SK-N-SH treated with all-trans-retinoic acid at 6 μM for 48 hours (cell line): ENCODE measurements around the gene SH3TC1.

ENCODE experiments used
- ATAC-seq: fragments of 200-7000 bp; cut with Tn5 transposase; 3 replicates; pipeline ENCODE4 v1.9.1; 2020; ENCODE audit warnings: mild to moderate bottlenecking, moderate library complexity
- ARNTL ChIP-seq: fragments of 450-650 bp; formaldehyde crosslinking; IDR thresholded peaks from 2 replicates; pipeline ENCODE4 v1.5.0; 2020; ENCODE audit warnings: low read depth, mild to moderate bottlenecking, moderate library complexity, borderline replicate concordance
- BACH2 ChIP-seq: fragments of 250-450 bp; sonication (Bioruptor Pico); IDR thresholded peaks from 2 replicates; pipeline ENCODE4 v1.9.0; 2021; ENCODE audit warnings: mild to moderate bottlenecking, borderline replicate concordance
- CREB5 ChIP-seq: fragments of 250-450 bp; sonication (Bioruptor Pico); IDR thresholded peaks from 2 replicates; pipeline ENCODE4 v1.5.1; 2020; ENCODE audit warnings: low read depth, mild to moderate bottlenecking, moderate library complexity
- CSDC2 ChIP-seq: fragments of 250-450 bp; sonication (Bioruptor Pico); IDR thresholded peaks from 2 replicates; pipeline ENCODE4 v1.5.0; 2020; ENCODE audit warnings: mild to moderate bottlenecking, moderate library complexity
- GLIS3 ChIP-seq: fragments of 250-450 bp; sonication (Bioruptor Pico); IDR thresholded peaks from 2 replicates; pipeline ENCODE4 v1.5.0; 2020; ENCODE audit warnings: mild to moderate bottlenecking, moderate library complexity
- ISL1 ChIP-seq: fragments of 250-450 bp; sonication (Bioruptor Pico); IDR thresholded peaks from 2 replicates; pipeline ENCODE4 v2.1.2; 2022; ENCODE audit warnings: mild to moderate bottlenecking, moderate library complexity
- OSR1 ChIP-seq: fragments of 250-450 bp; sonication (Bioruptor Pico); IDR thresholded peaks from 2 replicates; pipeline ENCODE4 v1.8.0; 2022; ENCODE audit warnings: moderate library complexity, mild to moderate bottlenecking, inconsistent platforms
- PPARA ChIP-seq: fragments of 250-450 bp; sonication (Bioruptor Pico); IDR thresholded peaks from 2 replicates; pipeline ENCODE4 v1.5.0; 2020; ENCODE audit warnings: mild to moderate bottlenecking, borderline replicate concordance
- RARB ChIP-seq: fragments of 250-450 bp; sonication (Bioruptor Pico); IDR thresholded peaks from 2 replicates; pipeline ENCODE4 v1.8.0; 2021; ENCODE audit warnings: mild to moderate bottlenecking, moderate library complexity
- SNAI2 ChIP-seq: fragments of 250-450 bp; sonication (Bioruptor Pico); IDR thresholded peaks from 2 replicates; pipeline ENCODE4 v1.5.0; 2020; ENCODE audit warnings: mild to moderate bottlenecking, moderate library complexity
- TCF4 ChIP-seq: fragments of 250-450 bp; sonication (Bioruptor Pico); IDR thresholded peaks from 2 replicates; pipeline ENCODE4 v1.8.0; 2021; ENCODE audit warnings: mild to moderate bottlenecking, moderate library complexity, borderline replicate concordance
- TOX ChIP-seq: fragments of 250-450 bp; sonication (Bioruptor Pico); IDR thresholded peaks from 2 replicates; pipeline ENCODE4 v1.8.0; 2021; ENCODE audit warnings: mild to moderate bottlenecking, moderate library complexity, borderline replicate concordance
- ZFP30 ChIP-seq: fragments of 450-650 bp; formaldehyde crosslinking; IDR thresholded peaks from 2 replicates; pipeline ENCODE4 v1.5.0; 2022; ENCODE audit warnings: mild to moderate bottlenecking, moderate library complexity
- ZNF565 ChIP-seq: fragments of 450-650 bp; formaldehyde crosslinking; conservative IDR thresholded peaks from 2 replicates; pipeline ENCODE4 v1.5.0; 2020; ENCODE audit warnings: low read depth, mild to moderate bottlenecking, moderate library complexity
- ZNF70 ChIP-seq: fragments of 450-650 bp; formaldehyde crosslinking; IDR thresholded peaks from 2 replicates; pipeline ENCODE4 v1.5.0; 2020; ENCODE audit warnings: mild to moderate bottlenecking, moderate library complexity
- ZNF8 ChIP-seq: fragments of 450-650 bp; formaldehyde crosslinking; IDR thresholded peaks from 2 replicates; pipeline ENCODE4 v1.5.0; 2020; ENCODE audit warnings: mild to moderate bottlenecking, moderate library complexity
- TF ChIP-seq, protein P1 (sequence below): fragments of 250-450 bp; sonication (Bioruptor Pico); IDR thresholded peaks from 2 replicates; pipeline ENCODE4 v1.8.0; 2020; ENCODE audit warnings: mild to moderate bottlenecking, moderate library complexity, borderline replicate concordance
- TF ChIP-seq, protein P2 (sequence below): fragments of 250-450 bp; sonication (Bioruptor Pico); IDR thresholded peaks from 2 replicates; pipeline ENCODE4 v1.5.0; 2020; ENCODE audit warnings: mild to moderate bottlenecking, moderate library complexity

SH3TC1 gene

DNA sequence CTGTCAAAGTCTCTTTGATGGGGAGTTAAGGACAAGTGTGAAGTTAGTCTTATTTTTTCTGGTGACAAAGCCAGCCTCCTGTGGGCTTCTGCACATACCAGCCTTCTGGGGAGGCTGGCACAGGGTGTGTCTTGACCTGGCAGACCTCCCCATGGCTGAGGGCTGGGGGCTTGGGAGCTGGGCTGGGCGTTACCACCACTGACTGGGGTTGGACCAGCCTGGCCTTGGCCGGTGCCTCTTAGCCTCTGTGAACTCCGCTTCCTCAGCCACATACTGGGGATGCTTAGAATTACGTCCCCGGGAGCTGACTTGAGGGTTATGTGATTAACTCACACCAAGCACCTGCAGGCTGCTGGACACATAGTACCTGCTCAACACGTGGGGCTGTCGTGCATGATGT, 14.0 kb downstream of the SH3TC1 start:
- no peak for ATAC-seq
- TF ChIP-seq TOX (CRISPR knock-in tag): no peak
- TF ChIP-seq RARB (CRISPR knock-in tag): no peak
- no peak for TF ChIP-seq TCF4 (CRISPR knock-in tag)
- TF ChIP-seq, protein P1, sequence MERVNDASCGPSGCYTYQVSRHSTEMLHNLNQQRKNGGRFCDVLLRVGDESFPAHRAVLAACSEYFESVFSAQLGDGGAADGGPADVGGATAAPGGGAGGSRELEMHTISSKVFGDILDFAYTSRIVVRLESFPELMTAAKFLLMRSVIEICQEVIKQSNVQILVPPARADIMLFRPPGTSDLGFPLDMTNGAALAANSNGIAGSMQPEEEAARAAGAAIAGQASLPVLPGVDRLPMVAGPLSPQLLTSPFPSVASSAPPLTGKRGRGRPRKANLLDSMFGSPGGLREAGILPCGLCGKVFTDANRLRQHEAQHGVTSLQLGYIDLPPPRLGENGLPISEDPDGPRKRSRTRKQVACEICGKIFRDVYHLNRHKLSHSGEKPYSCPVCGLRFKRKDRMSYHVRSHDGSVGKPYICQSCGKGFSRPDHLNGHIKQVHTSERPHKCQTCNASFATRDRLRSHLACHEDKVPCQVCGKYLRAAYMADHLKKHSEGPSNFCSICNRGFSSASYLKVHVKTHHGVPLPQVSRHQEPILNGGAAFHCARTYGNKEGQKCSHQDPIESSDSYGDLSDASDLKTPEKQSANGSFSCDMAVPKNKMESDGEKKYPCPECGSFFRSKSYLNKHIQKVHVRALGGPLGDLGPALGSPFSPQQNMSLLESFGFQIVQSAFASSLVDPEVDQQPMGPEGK (CRISPR knock-in tag): no peak
- TF ChIP-seq, all 23 proteins: peak for 0

DNA sequence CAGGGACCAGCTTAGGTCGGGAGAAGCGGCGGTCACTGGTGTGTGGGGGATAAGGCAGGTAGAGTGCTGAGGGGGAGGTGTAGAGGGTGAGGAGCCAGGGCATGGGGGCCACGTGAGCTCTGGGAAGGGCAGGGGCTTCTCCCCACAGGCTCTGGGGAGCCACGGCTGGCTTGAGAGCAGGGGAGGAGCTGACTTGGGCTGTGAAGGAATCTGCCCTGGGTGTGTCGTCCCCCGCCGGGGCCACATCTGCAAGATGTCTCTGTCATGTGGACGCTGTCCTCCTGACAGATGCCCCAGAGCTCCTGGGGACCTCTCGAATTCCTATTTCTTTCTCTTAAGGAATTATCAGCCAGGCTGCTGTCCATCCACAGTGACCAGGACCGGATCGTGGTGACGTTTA, 15.0 kb downstream of the SH3TC1 start:
- TF ChIP-seq BACH2 (CRISPR knock-in tag): no peak
- no peak for TF ChIP-seq TOX (CRISPR knock-in tag)
- no peak for TF ChIP-seq ZNF70 (CRISPR knock-in tag)
- TF ChIP-seq, protein P2, sequence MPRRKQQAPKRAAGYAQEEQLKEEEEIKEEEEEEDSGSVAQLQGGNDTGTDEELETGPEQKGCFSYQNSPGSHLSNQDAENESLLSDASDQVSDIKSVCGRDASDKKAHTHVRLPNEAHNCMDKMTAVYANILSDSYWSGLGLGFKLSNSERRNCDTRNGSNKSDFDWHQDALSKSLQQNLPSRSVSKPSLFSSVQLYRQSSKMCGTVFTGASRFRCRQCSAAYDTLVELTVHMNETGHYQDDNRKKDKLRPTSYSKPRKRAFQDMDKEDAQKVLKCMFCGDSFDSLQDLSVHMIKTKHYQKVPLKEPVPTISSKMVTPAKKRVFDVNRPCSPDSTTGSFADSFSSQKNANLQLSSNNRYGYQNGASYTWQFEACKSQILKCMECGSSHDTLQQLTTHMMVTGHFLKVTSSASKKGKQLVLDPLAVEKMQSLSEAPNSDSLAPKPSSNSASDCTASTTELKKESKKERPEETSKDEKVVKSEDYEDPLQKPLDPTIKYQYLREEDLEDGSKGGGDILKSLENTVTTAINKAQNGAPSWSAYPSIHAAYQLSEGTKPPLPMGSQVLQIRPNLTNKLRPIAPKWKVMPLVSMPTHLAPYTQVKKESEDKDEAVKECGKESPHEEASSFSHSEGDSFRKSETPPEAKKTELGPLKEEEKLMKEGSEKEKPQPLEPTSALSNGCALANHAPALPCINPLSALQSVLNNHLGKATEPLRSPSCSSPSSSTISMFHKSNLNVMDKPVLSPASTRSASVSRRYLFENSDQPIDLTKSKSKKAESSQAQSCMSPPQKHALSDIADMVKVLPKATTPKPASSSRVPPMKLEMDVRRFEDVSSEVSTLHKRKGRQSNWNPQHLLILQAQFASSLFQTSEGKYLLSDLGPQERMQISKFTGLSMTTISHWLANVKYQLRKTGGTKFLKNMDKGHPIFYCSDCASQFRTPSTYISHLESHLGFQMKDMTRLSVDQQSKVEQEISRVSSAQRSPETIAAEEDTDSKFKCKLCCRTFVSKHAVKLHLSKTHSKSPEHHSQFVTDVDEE: no peak
- no peak for TF ChIP-seq GLIS3
- TF ChIP-seq OSR1 (CRISPR knock-in tag): no peak
- no peak for TF ChIP-seq ISL1 (CRISPR knock-in tag)
- TF ChIP-seq, protein P1 (CRISPR knock-in tag): no peak
- no peak for TF ChIP-seq RARB (CRISPR knock-in tag)
- no peak for TF ChIP-seq ZNF8
- no peak for ATAC-seq

DNA sequence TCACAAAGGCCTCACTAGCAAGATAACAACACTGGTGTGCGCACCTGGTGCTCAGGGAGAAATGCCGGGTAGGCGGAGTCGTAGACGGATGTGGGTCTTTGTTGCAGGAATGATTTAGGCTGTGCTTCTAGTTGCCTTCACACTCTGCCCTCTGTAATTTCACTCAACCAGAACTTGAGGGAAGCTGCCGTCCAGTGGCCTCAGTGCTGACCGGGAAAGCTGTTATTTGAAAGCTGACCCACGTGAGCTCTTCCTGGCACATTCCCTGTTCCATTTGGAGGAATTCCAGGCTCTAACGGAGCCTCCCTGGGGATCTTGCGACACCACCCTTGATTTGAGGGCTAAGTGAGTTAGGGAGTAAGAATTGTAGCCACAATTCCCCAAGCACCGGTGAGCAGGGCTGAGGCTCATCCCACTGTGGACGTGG, 15.9 kb downstream of the SH3TC1 start:
- no peak for TF ChIP-seq CREB5
- peak; percentile 41; the same call in 1 of the 2 replicates for TF ChIP-seq SNAI2 (CRISPR knock-in tag)
- 0 out of 3 replicates have a peak, but pooled peaks have one; percentile 11 for ATAC-seq

DNA sequence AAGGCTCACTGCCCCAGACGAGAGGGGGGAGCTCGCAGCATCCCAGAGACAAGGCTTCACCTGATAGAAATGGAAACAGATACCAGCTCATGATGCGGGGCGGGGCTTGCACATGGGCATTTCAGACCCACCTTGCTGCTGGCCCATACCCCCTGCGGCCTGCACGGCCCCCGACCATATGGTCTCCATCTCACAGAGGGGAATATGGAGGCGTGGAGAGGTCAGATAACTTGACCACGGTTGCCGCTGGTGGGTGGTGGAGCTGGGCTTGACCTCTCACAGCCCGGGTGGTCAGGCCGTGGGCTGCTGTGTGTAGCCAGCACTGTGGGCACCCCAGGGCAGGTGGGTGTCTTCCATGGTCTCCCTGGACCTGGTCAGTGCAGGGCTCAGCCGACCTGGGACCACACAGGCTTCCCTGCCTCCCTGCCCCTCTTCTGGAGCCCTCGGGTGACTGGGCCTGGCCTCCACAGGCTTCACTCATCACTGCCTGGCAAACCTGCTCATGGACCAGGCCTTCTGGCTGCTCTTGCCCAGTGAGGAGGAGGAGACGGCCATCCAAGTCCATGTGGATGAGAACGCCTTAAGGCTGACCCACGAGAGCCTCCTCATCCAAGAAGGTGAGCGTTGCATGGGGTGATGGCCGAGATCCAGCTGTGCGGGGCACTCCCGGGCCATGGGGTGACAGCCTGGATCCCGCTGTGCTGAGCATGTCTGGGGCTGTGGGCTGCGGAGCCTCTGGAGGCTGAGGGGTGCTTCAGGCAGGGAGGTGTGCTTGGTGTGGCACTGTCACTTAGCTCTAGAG, 16.8 kb downstream of the SH3TC1 start:
- ATAC-seq: no peak
- TF ChIP-seq ZFP30 (CRISPR knock-in tag): no peak
- no peak for TF ChIP-seq GLIS3
- no peak for TF ChIP-seq CSDC2 (CRISPR knock-in tag)

GRCh38 chr4:8216443-8217245, 17.6 kb downstream of the SH3TC1 start:
- ATAC-seq: no peak
- TF ChIP-seq ARNTL: no peak
- no peak for TF ChIP-seq ISL1 (CRISPR knock-in tag)
- TF ChIP-seq, protein P2: no peak
- TF ChIP-seq PPARA: no peak
- no peak for TF ChIP-seq ZFP30 (CRISPR knock-in tag)
- TF ChIP-seq ZNF565 (CRISPR knock-in tag): no peak
- no peak for TF ChIP-seq RARB (CRISPR knock-in tag)
- no peak for TF ChIP-seq CSDC2 (CRISPR knock-in tag)
